Mucosa of descending colon (tissue), 3 donors: ENCODE measurements around the gene FSTL5. TPM values are rescaled to one million over a fixed set of nuclear protein-coding genes. Genes with fewer than 3 reads are reported as not detected.

Source experiments
- ATAC-seq: fragments of 200-7000 bp; cut with Tn5 transposase; one replicate; pipeline ENCODE4 v1.9.1; 2020; ENCODE audit warnings: mild to moderate bottlenecking, moderate library complexity
- DNase-seq, 3 donors: peaks; one replicate each; pipeline ENCODE4 v3.0.0-alpha.2; 2020
- H3K36me3 ChIP-seq: fragments of 200-600 bp; one replicate; pipeline ENCODE4 v1.8.0; 2021; ENCODE audit warnings: low read depth, mild to moderate bottlenecking
- H3K4me1 ChIP-seq: fragments of 200-600 bp; one replicate; pipeline ENCODE4 v1.8.0; 2021; ENCODE audit warnings: low read depth, mild to moderate bottlenecking
- H3K4me3 ChIP-seq: fragments of 200-600 bp; one replicate; pipeline ENCODE4 v1.8.0; 2021; ENCODE audit warnings: mild to moderate bottlenecking
- H3K9me3 ChIP-seq: fragments of 200-600 bp; one replicate; pipeline ENCODE4 v1.8.0; 2021; ENCODE audit warnings: mild to moderate bottlenecking
- CTCF ChIP-seq: fragments of 200-600 bp; IDR thresholded peaks from one replicate; pipeline ENCODE4 v1.8.0; 2022; ENCODE audit warnings: antibody characterized with exemption, mild to moderate bottlenecking
- intact Hi-C, 2 donors: fragments of 100-400 bp; cut with DNase I in 1 of 2; cut with micrococcal nuclease in 1 of 2; formaldehyde crosslinking; loops; one replicate each; pipeline versions ENCODE4 v1.11.0 to v1.11.1; 2022; cut with DNase I, micrococcal nuclease
- total RNA-seq, 3 donors: library from RNA; stranded (reverse); fragmentation: NEBNext Ultra II Directional in 2 of 3; extraction: Animal tissue kit (Norgen Biotek cat#: 25700) in 2 of 3; gene quantifications; one replicate each; pipeline versions ENCODE4 v1.2.1 to v1.2.4, GENCODE V29; 2021 to 2023
- donor health status: DM: no; HTN: no; CAD: no; lungs with moderate emphysema.
- donor health status: DM: no; HTN: no; CAD: no.
- donor health status: DM: no; HTN: yes; CAD: no.

The FSTL5 gene
- total RNA-seq, 3 donors from 2014 or later = 1.8 TPM; not detected in 2

- no peak for TF ChIP-seq CTCF
- Histone ChIP-seq H3K9me3 (no peaks in the 10 kb centered on the region), H3K36me3 (no peaks in the 10 kb centered on the region), H3K4me1 (no peaks in the 10 kb centered on the region), H3K4me3 (no peak overlapping the region)
- DNase-seq (no peak), ATAC-seq (no peak)
- intact Hi-C loops = no loop called here
Observed at GRCh38 chr4:161916035-161916434, 247.8 kb downstream of the FSTL5 start.

- H3K4me1 ChIP-seq = no peaks in the 10 kb centered on the region
- no peak overlapping the region for H3K4me3 ChIP-seq
- H3K36me3 ChIP-seq = no peaks in the 10 kb centered on the region
- TF ChIP-seq CTCF = no peak
- no peaks in the 10 kb centered on the region for H3K9me3 ChIP-seq
- ATAC-seq (no peak), DNase-seq (no peak)
- intact Hi-C loops = no loop called here
Observed at GRCh38 chr4:161907590-161907955, 256.2 kb downstream of the FSTL5 start.

- no peak for TF ChIP-seq CTCF
- ATAC-seq = no peak
- Histone ChIP-seq H3K9me3 (no peaks in the 10 kb centered on the region), H3K36me3 (no peaks in the 10 kb centered on the region), H3K4me3 (no peak overlapping the region), H3K4me1 (no peaks in the 10 kb centered on the region)
- DNase-seq = no peak
- intact Hi-C loops = no loop called here
Observed at GRCh38 chr4:161906836-161907589, 256.8 kb downstream of the FSTL5 start.

GRCh38 chr4:161900110-161900509 lies 263.7 kb downstream of the FSTL5 start:
- intact Hi-C loops = no loop called here
- H3K4me1 ChIP-seq = no peaks in the 10 kb centered on the region
- ATAC-seq = no peak
- H3K4me3 ChIP-seq = no peak overlapping the region
- no peak for DNase-seq
- TF ChIP-seq CTCF = no peak
- no peaks in the 10 kb centered on the region for H3K9me3 ChIP-seq
- H3K36me3 ChIP-seq = no peaks in the 10 kb centered on the region

- intact Hi-C loops = no loop called here
- no peak for TF ChIP-seq CTCF
Observed at GRCh38 chr4:161894493-161895167, 269.2 kb downstream of the FSTL5 start.

More at GRCh38 chr4:161894493-161895167, 269.2 kb downstream of the FSTL5 start:
- DNase-seq (peak in 1 of 3 donors; percentile 10), ATAC-seq (no peak)
- Histone ChIP-seq H3K4me3 (no peak overlapping the region), H3K9me3 (no peaks in the 10 kb centered on the region), H3K4me1 (no peaks in the 10 kb centered on the region), H3K36me3 (no peaks in the 10 kb centered on the region)
